Body of pancreas (tissue), 4 donors: ENCODE measurements around the gene GRIA3.

Experiments used
- CTCF ChIP-seq, 7 experiments: fragments of 450-650 bp in 4 of 7; fragments of 200-600 bp in 3 of 7; sonication (generic) in 3 of 7; IDR thresholded peaks; one replicate each; pipeline ENCODE4 v1.5.1; 2016 to 2019; ENCODE audit warnings: antibody characterized with exemption in 7 of 7
- POLR2A ChIP-seq, 3 donors: fragments of 450-650 bp; IDR thresholded peaks; one replicate each; pipeline ENCODE4 v1.6.1; 2016; ENCODE audit warnings: antibody characterized with exemption in 3 of 3, mild to moderate bottlenecking in 2 of 3

- no peak for TF ChIP-seq CTCF (IDR thresholded peaks at IDR 0.05)
- no peak for TF ChIP-seq POLR2A (IDR thresholded peaks at IDR 0.05)
Measured at GRCh38 chrX:123222920-123223319, 38.8 kb downstream of the GRIA3 start.
